EL (cell line): ENCODE results near the gene AFMID.
"Not testable (repeated sequence)": the region's sequence is repeated elsewhere in the genome, so short reads cannot be mapped to it uniquely, and the experiment has no call there.

Source experiments
- DNase-seq: peaks from one replicate; pipeline ENCODE4 v3.0.0-alpha.2; 2016

AFMID gene

DNA sequence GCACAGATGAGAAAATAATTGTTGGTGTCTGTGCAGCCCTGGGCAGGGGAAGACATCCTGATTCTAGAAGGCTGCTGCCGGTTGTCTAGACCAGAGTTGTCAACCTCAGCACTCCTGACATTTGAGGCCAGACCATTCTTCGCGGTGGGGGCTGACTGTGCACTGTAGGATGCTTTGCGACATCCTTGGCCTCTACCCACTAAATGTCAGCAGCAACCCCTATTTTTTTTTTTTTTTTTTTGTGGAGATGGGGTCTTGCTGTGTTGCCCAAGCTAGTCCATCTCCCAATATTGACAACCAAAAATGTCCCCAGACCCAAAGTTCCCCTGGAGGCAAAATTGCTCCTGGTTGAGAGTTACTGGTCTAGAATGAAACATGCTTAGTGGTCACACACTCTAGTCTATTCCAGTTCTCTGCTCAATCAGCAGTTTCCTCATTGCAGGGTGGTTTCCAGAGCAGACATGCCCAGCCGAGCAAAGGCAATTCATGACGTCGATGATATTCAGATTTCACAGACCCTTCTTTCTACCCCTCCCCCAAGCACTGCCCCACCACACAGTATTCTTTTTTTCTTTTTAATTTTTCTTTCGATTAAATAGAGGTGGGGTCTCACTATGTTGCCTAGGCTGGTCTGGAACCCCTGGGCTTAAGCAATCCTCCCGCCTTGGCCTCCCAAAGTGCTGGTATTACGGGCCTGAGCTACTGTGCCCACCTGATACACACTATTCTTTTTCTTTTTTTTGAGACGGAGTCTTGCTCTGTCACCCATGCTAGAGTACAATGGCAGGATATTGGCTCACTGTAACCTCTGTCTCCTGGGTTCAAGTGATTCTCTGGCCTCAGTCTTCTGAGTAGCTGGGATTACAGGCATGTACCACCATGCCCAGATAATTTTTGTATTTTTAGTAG lies 32.0 kb upstream of the AFMID start:
- no peak for DNase-seq

DNA sequence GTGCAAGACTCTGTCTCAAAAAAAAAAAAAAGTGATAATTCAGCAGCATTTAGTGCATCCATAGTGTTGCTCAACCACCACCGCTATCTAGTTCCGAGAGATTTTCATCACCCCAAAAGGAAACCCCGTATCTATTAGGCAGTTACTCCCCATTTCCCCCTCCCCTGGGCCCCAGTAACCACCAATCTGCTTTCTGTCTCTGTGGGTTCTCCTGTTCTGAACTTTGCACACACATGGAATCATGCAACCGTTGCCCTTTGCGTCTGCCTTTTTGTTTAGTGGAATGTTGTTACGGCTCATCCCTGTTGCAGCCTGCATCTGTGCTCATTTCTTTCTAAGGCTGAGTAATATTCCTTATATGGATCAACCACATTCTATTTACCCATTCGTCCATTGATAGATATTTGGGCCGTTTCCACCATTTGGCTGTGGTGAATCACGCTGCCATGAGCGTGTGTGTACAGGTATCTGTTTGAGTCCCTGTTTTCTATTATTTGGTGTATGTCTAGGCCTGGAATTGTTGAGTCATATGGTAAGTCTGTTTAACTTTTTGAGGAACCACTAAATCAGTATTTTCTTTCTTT lies 27.5 kb upstream of the AFMID start:
- peak; percentile 44 for DNase-seq

DNA sequence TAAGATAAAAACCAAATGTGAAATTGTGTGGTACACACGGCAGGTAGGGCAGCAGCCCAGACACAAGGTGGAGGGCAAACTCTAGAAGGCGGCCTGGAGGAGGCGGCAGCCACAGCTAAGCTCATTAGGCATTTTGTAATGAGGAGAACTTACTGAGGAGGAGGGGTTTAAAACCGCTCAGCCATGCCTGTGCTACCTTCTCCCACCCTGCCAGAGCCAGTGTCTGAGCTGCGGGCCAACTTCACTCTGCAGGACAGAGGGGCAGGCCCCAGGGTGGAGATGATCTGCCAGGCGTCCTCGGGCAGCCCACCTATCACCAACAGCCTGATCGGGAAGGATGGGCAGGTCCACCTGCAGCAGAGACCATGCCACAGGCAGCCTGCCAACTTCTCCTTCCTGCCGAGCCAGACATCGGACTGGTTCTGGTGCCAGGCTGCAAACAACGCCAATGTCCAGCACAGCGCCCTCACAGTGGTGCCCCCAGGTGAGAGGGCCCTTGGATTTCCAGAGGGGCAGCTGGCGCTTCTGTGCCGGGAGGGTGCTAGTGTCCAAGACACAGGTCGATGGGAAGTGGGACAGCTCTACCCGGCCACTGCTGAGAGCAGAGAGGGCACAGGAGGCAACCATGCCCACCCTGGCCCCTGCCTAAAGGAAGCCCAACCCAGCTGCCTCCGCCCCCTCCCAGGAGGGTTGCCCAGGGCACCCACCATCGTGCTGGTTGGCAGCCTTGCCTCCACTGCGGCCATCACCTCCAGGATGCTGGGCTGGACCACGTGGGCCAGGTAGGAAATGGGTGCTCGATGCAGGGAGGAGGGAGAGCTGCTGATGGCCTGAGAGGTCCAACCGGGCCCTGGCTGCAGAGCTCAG lies 23.0 kb upstream of the AFMID start:
- DNase-seq, result no peak

DNA sequence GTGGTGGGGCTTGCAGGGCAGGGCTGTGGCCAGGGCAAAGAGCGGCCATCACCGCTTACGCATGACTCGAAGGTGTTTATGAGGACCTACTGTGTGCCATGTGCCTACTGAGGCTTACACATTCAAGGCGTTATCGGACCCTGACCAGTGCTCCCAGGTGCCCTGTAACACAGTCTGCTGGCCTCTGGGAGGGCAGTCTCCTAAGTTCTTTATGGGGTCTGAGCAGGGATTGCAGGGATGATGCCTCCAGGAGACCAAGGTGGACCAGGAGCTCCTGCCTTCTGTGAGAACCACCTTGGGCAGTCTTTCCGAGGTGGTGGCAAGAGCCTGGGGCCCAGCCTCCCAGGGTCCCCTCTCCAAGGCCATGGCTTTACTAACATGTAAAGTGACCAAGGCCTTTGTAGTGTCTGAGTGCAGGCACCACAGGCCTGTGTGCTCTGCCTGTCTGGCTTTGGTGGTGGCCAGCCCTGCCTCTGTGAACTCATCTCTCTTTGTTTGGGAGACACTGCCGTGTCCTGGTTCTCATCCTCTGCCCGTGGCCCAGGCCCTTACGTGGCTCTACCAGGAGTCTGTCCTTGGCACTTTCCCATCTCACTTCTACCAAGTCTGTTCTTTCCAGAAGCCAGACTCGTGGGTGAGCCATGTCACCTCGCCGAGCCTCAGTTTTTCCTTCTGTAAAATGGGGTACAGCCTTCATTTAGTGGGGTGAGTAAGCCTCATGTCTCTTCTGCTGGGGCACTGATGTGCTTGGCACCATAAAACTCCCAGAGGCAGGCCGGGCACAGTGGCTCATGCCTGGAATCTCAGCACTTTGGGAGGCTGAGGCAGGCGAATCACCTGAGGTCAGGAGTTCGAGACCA lies 22.2 kb upstream of the AFMID start:
- DNase-seq, result no peak

DNA sequence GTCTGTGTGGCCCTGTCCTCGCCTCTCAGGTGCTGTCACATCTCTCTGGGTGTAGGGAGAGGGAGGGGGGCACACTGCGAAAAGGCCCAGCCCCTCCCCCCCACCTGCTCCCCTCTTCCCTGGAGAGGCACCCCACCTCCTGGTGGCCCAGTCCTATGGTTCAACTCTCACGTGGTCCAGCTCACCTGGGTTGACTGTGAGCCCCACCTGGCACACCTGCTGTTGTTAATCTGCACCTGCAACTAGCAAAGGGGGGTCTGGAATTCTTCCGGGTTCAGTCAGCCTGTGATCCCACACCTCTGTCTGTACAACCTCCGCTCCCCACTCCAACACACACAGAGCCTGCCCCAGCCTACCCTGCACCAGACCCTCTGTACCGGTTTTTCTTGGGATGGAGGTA lies 20.7 kb upstream of the AFMID start:
- no peak for DNase-seq

DNA sequence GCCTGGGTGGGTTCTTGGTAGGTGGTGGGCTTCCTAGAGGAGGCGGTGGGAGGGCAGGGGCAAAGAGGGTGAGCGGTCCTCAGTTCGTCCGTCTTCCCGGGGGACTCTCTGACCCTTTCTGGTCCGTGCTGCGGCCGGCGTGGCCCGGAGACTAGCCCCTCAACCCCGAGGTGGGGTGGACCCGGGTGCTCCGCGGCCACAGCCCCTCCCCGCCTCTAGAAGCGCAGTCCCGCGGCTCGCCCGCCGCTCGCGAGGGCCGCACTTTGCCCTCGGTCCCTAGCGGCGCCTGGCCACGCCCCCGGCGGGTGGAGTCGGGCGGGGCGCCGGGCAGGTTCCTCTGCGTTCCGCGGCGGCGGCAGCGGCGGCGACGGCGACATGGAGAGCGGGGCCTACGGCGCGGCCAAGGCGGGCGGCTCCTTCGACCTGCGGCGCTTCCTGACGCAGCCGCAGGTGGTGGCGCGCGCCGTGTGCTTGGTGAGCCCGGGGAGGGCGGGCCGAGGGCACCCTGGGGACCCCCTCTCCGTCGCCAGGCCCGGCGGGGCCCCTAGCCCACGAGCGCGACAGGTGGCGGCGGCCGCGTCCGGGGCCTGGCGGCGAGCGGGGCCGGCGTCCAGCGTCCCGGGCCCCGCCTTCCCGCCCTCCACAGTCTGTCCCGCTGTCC lies 18.8 kb upstream of the AFMID start, which contains the start of gene SYNGR2:
Gene SYNGR2 (plus strand): TSS at position 340 of the 661 bp plus-strand sequence. CDS start 36 bp downstream, at position 376.
- DNase-seq, result peak; percentile 73

DNA sequence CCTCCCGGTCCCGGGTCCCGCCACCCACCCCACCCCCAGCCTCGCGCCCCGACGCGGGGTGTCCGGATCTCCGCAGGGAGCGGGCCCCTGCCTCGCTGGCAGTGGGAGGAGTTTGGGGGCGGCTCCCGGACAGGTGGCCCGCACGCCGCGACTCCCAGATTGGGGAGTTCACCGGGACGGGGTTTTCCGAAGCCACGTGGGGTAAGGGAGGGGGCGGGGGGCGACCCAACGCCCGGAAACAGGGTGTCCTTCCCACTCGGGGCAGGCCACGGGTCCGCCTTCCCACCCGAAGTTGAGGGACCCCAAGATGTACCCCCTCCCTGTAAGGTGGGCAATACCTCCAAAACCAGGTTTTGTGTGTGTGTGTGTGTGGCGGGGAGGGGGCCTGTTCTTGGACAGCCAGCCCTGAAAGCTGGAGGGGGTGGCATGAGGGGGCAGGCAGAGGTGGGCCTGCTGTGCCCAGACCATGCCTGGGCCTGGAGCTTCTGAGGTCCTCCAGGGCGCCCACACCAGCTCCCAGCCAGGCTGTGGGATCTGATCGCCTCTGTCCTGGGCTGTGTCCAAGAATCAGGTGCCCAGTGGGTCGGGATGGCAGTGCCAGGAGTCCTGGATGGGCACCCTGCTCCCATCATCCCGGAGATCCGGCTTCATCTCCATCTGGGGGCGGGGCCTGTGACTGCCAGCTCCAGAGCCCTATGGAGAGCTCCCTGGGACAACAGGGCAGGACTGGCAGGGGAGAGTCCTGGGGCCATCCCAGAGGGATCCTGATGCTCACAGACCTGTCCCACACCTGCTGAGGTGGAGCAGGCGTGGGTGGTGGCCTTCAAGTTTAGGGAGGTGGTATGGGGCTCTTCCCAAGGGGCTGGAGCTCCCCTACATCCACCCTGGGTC lies 18.0 kb upstream of the AFMID start:
- DNase-seq, result peak; percentile 74

DNA sequence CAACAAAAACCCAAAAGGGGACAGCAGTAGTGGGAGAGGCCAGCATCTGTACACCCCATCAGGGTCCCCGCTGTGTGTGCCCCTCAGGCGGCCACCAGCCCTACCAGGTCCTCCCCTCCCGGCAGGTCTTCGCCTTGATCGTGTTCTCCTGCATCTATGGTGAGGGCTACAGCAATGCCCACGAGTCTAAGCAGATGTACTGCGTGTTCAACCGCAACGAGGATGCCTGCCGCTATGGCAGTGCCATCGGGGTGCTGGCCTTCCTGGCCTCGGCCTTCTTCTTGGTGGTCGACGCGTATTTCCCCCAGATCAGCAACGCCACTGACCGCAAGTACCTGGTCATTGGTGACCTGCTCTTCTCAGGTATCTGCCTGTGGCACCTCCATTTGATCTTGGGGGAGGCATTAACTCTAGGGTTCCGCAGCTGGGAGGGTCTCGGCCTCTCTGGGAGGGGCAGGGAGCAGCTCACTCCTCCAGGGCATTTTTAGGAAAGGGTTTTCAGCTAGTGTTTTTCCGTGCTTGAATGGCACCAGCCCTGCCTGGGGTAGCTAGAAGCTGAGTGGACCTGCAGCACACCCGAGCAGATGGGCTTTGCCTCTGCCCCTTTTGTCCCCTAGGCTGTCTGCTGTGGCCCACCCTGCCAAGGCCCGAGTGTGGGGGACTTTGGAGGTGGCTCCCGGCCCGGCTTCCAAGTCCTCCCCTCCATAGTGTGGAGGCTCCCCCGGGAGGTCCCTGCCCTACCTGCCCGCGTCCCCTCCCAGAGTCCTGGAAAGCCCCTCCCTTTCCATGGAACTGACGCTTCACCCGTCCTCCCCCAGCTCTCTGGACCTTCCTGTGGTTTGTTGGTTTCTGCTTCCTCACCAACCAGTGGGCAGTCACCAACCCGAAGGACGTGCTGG lies 16.2 kb upstream of the AFMID start:
- DNase-seq, result no peak

DNA sequence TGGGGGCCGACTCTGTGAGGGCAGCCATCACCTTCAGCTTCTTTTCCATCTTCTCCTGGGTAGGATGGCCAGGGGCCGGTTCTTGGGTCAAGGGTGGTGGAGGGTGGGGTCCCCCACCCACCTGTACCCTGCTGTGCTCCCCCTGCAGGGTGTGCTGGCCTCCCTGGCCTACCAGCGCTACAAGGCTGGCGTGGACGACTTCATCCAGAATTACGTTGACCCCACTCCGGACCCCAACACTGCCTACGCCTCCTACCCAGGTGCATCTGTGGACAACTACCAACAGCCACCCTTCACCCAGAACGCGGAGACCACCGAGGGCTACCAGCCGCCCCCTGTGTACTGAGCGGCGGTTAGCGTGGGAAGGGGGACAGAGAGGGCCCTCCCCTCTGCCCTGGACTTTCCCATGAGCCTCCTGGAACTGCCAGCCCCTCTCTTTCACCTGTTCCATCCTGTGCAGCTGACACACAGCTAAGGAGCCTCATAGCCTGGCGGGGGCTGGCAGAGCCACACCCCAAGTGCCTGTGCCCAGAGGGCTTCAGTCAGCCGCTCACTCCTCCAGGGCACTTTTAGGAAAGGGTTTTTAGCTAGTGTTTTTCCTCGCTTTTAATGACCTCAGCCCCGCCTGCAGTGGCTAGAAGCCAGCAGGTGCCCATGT lies 15.4 kb upstream of the AFMID start:
- not testable (repeated sequence) for DNase-seq

DNA sequence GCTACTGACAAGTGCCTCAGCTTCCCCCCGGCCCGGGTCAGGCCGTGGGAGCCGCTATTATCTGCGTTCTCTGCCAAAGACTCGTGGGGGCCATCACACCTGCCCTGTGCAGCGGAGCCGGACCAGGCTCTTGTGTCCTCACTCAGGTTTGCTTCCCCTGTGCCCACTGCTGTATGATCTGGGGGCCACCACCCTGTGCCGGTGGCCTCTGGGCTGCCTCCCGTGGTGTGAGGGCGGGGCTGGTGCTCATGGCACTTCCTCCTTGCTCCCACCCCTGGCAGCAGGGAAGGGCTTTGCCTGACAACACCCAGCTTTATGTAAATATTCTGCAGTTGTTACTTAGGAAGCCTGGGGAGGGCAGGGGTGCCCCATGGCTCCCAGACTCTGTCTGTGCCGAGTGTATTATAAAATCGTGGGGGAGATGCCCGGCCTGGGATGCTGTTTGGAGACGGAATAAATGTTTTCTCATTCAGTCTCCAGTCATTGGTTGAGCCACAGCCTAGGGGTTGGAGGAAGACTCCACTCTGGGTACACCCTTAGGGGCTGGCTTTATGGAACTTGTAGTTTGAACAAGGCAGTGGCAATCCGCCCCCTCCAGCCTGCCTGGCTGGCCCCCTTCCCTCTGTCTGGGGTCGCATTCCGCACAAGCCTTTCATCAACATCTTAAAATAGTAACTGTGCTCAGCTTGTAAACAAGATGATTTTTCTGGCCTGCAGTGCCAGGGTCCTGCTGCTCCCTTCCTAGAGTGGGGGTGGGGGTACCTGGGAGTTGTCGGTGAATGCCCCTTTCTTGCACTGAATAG lies 14.7 kb upstream of the AFMID start:
- peak; percentile 35 for DNase-seq

DNA sequence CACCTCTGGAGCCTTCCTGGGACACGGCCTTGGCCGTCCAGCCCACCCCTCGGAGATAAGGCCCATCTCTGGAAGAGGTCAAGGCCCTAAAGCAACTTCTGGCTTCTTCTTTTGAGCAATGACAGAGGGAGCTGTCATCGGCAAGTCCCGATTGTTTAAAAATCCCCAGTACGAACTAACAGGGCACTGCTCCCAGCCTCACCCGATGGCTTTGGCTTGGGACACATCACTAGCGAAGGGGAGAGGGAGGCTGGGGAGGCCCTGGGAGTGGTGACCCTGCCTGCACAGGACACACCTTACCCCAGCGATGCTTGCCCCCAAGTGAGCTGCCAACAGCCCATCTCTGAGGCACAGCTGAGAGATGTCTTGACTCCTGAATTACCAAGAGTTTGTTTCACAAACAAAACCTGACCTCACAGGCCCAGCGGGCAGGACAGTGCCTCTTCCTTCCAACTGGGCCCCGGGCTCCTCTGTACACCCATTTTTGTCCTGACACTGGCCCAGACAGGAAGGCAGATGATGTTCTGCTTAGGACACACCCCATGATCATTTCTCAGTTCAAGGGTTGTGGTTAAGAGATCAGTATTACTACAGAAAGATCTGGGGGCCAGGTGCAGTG lies 14.0 kb upstream of the AFMID start:
- DNase-seq, result no peak

DNA sequence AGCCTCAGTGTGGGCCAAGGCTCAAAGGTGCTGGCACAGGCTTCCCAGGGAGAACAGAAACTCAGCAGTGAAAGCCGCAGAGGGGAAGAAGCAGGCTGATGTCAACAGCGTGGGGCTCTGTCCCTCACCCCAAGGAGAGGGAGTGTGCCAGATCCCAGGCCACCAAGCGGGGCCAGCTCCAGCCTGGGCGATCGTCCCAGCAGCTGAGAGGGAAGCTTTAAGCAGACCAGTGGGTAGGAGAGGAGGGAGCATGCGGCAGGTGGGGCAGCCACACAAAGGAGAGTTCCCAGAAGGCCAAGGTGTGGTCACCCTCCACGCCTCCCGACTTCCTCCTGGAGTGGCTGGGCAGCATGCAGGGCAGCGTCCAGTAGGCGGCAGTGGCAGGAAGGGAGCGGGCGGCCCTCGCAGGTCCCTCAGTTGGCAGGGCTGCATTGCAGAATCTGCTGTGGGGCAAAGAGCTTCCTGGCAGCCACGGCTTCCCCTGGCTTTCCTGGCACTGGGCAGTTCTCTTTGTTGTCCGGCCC lies 12.8 kb upstream of the AFMID start:
- no peak for DNase-seq

DNA sequence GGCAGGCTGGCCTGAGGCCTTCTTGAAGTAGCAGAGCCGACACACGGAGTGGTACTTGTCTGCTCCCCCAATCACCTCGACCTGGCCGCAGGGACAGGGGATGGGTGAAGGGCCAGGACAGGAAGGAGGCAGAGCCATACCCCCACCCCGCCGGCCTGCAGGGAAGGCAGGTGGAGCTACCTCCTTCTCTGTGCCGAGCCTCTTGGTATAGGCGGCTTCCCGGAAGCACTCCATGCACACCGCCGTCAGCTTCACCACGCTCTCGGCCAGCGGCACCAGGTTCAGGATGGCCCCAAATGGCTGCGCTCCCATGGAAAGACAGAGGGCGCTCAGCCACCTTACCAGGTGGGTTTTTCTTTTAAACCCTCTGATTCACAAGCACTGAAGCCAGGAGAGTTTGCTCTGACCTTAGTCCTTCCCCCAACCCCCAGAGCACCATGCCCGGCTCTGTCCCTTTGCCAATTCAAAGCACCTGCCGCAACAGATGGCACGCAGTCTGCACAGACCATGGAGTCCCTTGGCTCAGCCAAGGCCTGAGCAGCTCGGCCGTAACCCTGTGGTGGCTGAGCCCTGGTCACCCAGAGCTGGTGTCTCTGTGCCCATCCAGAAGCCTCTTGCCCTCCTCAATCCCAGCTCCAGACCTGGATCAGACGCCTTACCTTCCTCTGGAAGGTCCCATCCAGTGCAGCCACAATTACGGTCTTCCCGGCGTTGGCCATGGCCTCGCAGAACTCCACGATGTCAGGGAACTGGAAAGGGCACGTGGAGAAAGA lies 12.1 kb upstream of the AFMID start:
- no peak for DNase-seq

DNA sequence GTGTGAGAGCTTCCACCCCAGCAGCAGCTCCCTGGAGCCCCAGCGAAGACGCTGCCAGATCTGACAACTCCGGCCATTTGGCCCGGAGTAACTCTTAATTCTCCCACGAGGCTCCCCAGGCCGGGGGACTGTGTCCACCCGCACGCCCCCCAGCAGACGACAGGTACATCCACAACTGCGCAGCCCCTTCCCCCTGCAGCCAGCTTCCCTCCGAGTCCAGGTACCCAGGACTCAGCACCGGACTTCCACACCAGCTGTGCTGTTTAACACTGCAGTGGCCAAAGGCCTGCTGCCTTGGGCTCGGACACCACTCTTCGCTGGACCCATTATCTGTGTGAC lies 11.6 kb upstream of the AFMID start:
- no peak for DNase-seq

DNA sequence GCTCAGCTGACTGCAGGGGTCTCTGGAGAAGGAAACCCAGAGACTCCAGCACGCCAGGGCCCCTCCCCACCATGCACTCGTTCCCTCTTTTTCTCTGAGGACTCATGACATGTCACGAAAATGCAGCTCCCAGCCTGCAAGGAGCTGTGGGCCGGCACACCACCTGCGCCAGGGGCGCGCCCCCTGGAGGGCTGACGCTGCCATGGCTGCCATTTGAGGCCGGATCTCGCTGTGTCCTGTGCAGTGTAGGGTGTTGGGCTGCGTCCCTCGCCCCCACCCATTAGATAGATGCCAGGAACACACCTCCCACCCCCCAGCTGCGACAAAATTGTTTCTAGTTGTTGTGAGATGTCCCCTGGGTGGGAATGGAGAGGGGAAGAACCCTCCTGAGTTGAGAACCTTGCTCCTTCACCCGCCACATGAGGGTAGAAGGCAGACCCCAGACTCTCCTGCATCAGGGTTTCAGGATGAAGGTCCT lies 10.6 kb upstream of the AFMID start:
- peak; percentile 31 for DNase-seq

DNA sequence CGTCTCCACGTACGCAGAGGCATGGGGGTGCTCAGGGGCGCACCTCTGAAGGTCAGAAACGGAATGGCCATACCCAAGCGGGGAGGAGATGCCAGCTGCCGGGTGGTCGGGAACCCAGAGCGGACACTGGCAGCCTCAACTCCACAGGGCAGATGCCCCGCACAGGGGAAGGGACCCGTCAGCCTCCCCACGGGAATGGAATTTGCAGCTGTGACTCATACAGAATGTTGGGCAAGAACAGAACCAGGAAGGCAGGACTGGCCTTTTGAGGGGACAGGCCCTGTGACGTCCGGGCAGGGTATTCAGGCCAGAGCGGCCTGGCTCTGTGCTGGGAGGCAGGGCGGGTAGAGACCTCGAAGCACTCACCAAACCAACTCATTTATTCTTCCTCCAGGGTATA lies 7.8 kb upstream of the AFMID start:
- DNase-seq, result peak; percentile 75

DNA sequence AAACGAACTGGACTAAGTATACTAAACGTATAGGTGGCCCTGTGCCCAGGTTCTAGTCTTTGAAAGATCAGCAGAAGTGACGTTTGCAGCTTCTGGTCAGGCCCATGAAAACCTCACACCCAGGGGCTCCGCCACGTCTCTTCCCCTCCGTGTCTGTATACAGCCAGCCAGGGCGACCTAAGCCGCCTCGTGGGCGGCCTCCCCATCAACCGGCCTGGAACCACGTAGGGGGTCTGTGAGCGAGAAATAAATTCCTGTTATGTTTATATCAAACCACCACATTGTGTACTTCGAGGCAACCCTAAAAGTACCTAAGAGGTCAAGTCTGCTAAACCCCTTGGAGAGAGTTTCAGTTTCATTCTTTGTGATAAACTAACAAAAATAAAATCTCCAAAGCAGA lies 7.1 kb upstream of the AFMID start:
- no peak for DNase-seq
